HG03565 (cell line): ENCODE results near the gene PRR20G.

Source experiments
- ATAC-seq: cut with Tn5 transposase; IDR thresholded peaks from one replicate; pipeline ENCODE4 v1.9.1; 2021; ENCODE audit warnings: mild to moderate bottlenecking, moderate library complexity; ENCODE audit not compliant: unreplicated experiment

Gene PRR20G

DNA sequence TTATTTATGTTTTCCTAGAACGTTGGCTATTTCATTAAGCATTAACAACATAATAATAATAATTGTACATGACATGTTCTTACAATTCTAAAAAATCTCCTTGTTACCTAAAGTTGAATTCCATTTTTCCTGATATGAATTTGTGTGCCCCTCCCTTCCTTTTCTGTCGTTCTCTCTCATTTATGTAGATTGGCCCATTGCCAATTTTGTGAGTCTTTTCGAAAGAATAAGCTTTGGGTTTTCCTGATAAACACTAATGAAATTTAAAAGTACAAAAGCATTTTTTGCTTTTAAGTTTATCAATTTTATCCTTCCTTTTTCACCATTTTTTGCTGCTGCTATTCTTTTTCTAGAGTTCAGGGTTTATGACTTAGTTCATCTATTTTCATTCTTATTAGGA, 50.0 kb downstream of the PRR20G start:
- no peak for ATAC-seq

DNA sequence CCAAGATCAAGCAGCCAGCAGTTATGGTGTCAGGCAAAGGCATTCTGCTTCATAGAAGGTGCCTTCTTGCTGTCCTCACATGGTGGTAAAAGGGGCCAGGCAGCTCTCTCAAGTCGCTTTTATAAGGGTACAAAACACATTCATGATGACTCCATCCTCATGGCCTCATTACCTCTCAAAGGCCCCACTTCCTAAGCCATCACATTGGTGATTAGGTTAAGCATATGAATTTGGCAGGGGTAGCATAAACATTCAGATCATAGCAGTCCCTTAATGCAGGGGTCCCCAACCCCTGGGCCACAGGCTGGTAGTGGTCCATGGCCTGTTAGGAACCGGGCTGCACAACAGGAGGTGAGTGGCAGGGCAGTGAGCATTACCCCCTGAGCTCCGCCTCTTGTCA, 52.1 kb downstream of the PRR20G start:
- ATAC-seq, result no peak

DNA sequence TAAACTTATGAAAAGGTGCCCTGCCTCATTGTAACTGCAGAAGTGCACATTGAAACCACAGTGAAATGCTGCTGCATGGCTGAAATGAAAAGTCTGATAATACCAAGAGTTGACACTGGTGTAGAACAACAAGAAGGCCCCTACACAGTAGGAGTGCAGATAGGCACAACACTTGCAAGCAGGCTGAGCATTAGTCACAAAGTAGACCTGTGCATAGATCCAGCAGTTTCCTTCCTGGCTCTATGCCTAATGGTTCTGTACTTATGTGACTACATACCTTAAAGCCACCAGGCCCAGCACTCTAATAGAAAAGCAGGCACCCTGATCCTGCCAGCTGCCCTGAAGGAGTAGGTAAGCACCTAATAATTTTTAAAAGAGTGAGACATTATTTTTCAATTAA, 53.1 kb downstream of the PRR20G start:
- no peak for ATAC-seq
